Measurements from ENCODE around the gene CLPSL1. TPM values are rescaled to one million over a fixed set of nuclear protein-coding genes. Genes with fewer than 3 reads are reported as not detected.

The CLPSL1 gene
- total RNA-seq, 1 experiment from 2014 or later = not detected

Other genes starting within 250 kb of the CLPSL1 start
- gene FKBP5, start 92.1 kb upstream of the CLPSL1 start, total RNA-seq (2021; ENCODE audit: unreplicated experiment) = 25.2 TPM
- 1.4 TPM for gene ARMC12, start 44.0 kb upstream of the CLPSL1 start, total RNA-seq (2021; ENCODE audit: unreplicated experiment)
- 0.57 TPM for gene CLPSL2, start 4.4 kb upstream of the CLPSL1 start, total RNA-seq (2021; ENCODE audit: unreplicated experiment)
- 4.0 TPM for gene CLPS, start 16.3 kb downstream of the CLPSL1 start, total RNA-seq (2021; ENCODE audit: unreplicated experiment)
- not detected for gene LHFPL5, start 24.3 kb downstream of the CLPSL1 start, total RNA-seq (2021; ENCODE audit: unreplicated experiment)
- gene SRPK1, start 140.1 kb downstream of the CLPSL1 start, total RNA-seq (2021; ENCODE audit: unreplicated experiment) = 68.3 TPM
- gene SLC26A8, start 243.6 kb downstream of the CLPSL1 start, total RNA-seq (2021; ENCODE audit: unreplicated experiment) = not detected
- gene MAPK14, start 246.8 kb downstream of the CLPSL1 start, total RNA-seq (2021; ENCODE audit: unreplicated experiment) = 42.3 TPM